ENCODE measurements around the gene SKI. TPM values are rescaled to one million over a fixed set of nuclear protein-coding genes. Genes with fewer than 3 reads are reported as not detected.

SKI gene
- total RNA-seq, 1 donor from 2014 or later, result 13.5 TPM

DNA sequence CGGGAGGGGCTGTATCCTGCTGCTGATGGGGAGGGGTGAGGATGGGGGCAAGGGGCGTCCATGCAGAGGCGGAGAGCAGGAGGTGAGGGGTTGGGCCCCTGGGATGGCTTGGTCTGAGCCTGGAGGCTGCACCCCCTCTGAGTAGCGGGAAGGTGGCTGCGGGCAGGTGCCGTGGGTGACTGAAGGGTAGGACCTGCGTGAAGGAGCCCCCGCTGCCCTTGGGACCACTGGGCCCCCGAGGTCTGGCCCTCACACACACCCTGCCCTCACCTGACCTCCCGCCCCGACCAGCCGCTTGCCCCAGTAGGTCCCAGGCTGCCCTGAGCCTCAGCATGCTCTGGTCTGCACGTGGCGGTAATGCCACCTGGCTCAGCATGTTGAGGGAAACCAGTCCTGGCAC, 12.8 kb upstream of the SKI start:
- H3K4me3 ChIP-seq (ENCODE audit: low read depth, low read length), result no peak overlapping the region
- TF ChIP-seq, protein P1, sequence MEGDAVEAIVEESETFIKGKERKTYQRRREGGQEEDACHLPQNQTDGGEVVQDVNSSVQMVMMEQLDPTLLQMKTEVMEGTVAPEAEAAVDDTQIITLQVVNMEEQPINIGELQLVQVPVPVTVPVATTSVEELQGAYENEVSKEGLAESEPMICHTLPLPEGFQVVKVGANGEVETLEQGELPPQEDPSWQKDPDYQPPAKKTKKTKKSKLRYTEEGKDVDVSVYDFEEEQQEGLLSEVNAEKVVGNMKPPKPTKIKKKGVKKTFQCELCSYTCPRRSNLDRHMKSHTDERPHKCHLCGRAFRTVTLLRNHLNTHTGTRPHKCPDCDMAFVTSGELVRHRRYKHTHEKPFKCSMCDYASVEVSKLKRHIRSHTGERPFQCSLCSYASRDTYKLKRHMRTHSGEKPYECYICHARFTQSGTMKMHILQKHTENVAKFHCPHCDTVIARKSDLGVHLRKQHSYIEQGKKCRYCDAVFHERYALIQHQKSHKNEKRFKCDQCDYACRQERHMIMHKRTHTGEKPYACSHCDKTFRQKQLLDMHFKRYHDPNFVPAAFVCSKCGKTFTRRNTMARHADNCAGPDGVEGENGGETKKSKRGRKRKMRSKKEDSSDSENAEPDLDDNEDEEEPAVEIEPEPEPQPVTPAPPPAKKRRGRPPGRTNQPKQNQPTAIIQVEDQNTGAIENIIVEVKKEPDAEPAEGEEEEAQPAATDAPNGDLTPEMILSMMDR (conservative IDR thresholded peaks at IDR 0.05; ENCODE audit: low read depth, low read length), result no peak

GRCh38 chr1:2215909-2216766, 12.0 kb upstream of the SKI start:
- H3K4me3 ChIP-seq (ENCODE audit: low read depth, low read length), result no peak overlapping the region
- DNase-seq (ENCODE audit: low read depth), result no peak
- TF ChIP-seq, protein P1 (conservative IDR thresholded peaks at IDR 0.05; ENCODE audit: low read depth, low read length), result no peak

More for the DNA sequence above, 12.8 kb upstream of the SKI start:
- DNase-seq (ENCODE audit: low read depth), result no peak

- TF ChIP-seq, protein P1 (conservative IDR thresholded peaks at IDR 0.05; ENCODE audit: low read depth, low read length), result no peak
- DNase-seq (ENCODE audit: low read depth), result no peak
Measured at GRCh38 chr1:2216767-2217058, 11.4 kb upstream of the SKI start.

GRCh38 chr1:2221271-2221670, 6.8 kb upstream of the SKI start:
- no peak overlapping the region for H3K4me3 ChIP-seq (ENCODE audit: low read depth, low read length)
- TF ChIP-seq, protein P1 (conservative IDR thresholded peaks at IDR 0.05; ENCODE audit: low read depth, low read length), result no peak
- DNase-seq (ENCODE audit: low read depth), result no peak

More at GRCh38 chr1:2216767-2217058, 11.4 kb upstream of the SKI start:
- H3K4me3 ChIP-seq (ENCODE audit: low read depth, low read length), result no peak overlapping the region

- no peak for DNase-seq (ENCODE audit: low read depth)
- TF ChIP-seq, protein P1 (conservative IDR thresholded peaks at IDR 0.05; ENCODE audit: low read depth, low read length), result no peak
- H3K4me3 ChIP-seq (ENCODE audit: low read depth, low read length), result no peak overlapping the region
Measured at GRCh38 chr1:2224170-2224584, 3.9 kb upstream of the SKI start.

DNA sequence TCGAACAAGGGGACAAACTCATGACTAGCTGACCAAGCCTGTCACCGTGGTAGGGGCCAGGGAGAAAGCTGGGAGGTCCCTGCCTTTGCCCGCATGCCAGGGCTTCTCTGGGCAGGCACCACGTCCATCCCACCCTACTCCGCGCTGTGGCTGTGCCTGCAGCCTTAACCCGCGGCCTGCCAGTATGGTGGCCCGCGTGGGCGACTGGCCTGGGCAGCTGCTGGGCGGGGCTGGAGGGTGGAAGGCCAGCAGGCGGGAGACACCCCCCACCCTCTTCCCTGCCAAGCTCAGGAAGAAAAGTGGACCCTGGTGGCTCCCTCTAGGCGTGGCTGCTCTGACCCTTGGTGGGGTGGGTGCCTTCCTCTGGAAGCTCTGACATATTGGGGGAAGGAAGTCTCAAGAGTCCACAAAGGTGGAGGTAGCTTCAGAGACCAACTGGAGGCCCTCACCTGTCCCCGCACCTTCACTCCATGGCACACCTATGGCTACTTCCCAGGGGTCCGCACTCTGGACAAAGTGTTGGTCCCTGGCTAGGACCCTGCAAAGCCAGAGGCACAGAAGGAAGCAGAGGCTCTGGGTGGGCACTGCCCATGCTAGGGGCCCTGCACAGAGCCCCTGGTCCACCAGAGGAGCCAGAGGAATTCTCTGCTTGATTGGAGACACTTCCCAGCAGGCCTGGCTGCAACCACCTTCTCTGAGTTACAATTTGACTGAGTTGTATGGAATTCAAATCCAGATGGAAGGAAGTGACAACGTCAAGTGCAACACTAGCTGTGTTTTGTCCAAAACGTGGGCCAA, 3.3 kb upstream of the SKI start:
- DNase-seq (ENCODE audit: low read depth), result no peak
- TF ChIP-seq, protein P1 (conservative IDR thresholded peaks at IDR 0.05; ENCODE audit: low read depth, low read length), result no peak
- no peak overlapping the region for H3K4me3 ChIP-seq (ENCODE audit: low read depth, low read length)

Data from epithelial cell of proximal tubule (primary cell).